T-helper 2 cell (primary cell): Measurements from ENCODE around the gene RPS6KA2.
"Not testable (repeated sequence)": the region's sequence is repeated elsewhere in the genome, so short reads cannot be mapped to it uniquely, and the experiment has no call there.

Source experiments
- DNase-seq, 5 experiments: peaks; one replicate each; pipeline versions ENCODE4 v3.0.0 to v3.0.0-alpha.2; 2012 to 2022

RPS6KA2 gene

GRCh38 chr6:166588691-166589336 lies 38.2 kb downstream of the RPS6KA2 start:
- no peak for DNase-seq

- no peak for DNase-seq
Measured at GRCh38 chr6:166587631-166588413, 39.2 kb downstream of the RPS6KA2 start.

GRCh38 chr6:166586424-166587156 lies 40.5 kb downstream of the RPS6KA2 start, which contains the start of gene RAMACL:
Gene RAMACL, minus strand, starts transcription at chr6:166586678. Its CDS starts 201 bp downstream, at chr6:166586477.
- peak in 3 of 5 experiments; percentile 29 to 52 (median 36) for DNase-seq

GRCh38 chr6:166584853-166585429 lies 42.1 kb downstream of the RPS6KA2 start:
- DNase-seq: no peak

- no peak for DNase-seq
Measured at GRCh38 chr6:166584155-166584554, 42.9 kb downstream of the RPS6KA2 start.

GRCh38 chr6:166583230-166583965 lies 43.7 kb downstream of the RPS6KA2 start:
- DNase-seq: no peak

GRCh38 chr6:166582258-166582657 lies 44.8 kb downstream of the RPS6KA2 start:
- DNase-seq: no peak

GRCh38 chr6:166581801-166582200 lies 45.2 kb downstream of the RPS6KA2 start:
- DNase-seq: not testable (repeated sequence)

GRCh38 chr6:166581091-166581511 lies 46.0 kb downstream of the RPS6KA2 start:
- DNase-seq: no peak

- no peak for DNase-seq
Measured at GRCh38 chr6:166580076-166581050, 46.7 kb downstream of the RPS6KA2 start.

- DNase-seq: no peak
Measured at GRCh38 chr6:166579237-166579850, 47.7 kb downstream of the RPS6KA2 start.

- DNase-seq: no peak
Measured at GRCh38 chr6:166578536-166579236, 48.4 kb downstream of the RPS6KA2 start.

GRCh38 chr6:166575205-166575604 lies 51.8 kb downstream of the RPS6KA2 start:
- DNase-seq: no peak

GRCh38 chr6:166573511-166574216 lies 53.4 kb downstream of the RPS6KA2 start:
- DNase-seq: no peak

- DNase-seq: peak in 1 of 5 experiments; percentile 53
Measured at GRCh38 chr6:166572370-166573261, 54.4 kb downstream of the RPS6KA2 start.

- DNase-seq: no peak
Measured at GRCh38 chr6:166570929-166571713, 55.9 kb downstream of the RPS6KA2 start.

GRCh38 chr6:166569206-166569605 lies 57.8 kb downstream of the RPS6KA2 start:
- no peak for DNase-seq
